K562 (cell line): ENCODE results near the gene SLC26A2. TPM values are rescaled to one million over a fixed set of nuclear protein-coding genes. Genes with fewer than 3 reads are reported as not detected.

Experiments
- BCL6 ChIP-seq: fragments of 250-450 bp; sonication (Bioruptor Pico); IDR thresholded peaks from 2 replicates; pipeline ENCODE4 v1.4.0; 2020
- CC2D1A ChIP-seq: fragments of 450-650 bp; IDR thresholded peaks from 2 replicates; pipeline ENCODE4 v1.6.1; 2017; ENCODE audit warnings: mild to moderate bottlenecking
- CREB1 ChIP-seq, 2 experiments: sonication (generic) in 1 of 2; formaldehyde crosslinking in 1 of 2; IDR thresholded peaks; 2 replicates each; pipeline versions ENCODE4 v1.6.1 to v1.8.0; 2012 to 2022; ENCODE audit warnings: inconsistent platforms in 1 of 2, mild to moderate bottlenecking in 1 of 2, missing genetic modification reagents in 1 of 2, moderate library complexity in 1 of 2
- CREBBP ChIP-seq: IDR thresholded peaks from one replicate; pipeline ENCODE4 v1.6.1; 2012; ENCODE audit warnings: low read depth, mild to moderate bottlenecking, control low read depth, inconsistent platforms, low read length
- FOXP4 ChIP-seq: sonication (generic); formaldehyde crosslinking; IDR thresholded peaks from 2 replicates; pipeline ENCODE4 v1.8.0; 2022; ENCODE audit warnings: mild to moderate bottlenecking, missing genetic modification reagents, borderline replicate concordance
- HDAC6 ChIP-seq: IDR thresholded peaks from 2 replicates; pipeline ENCODE4 v1.6.1; 2012; ENCODE audit warnings: low read depth, mild to moderate bottlenecking, control low read depth, inconsistent platforms, low read length, moderate library complexity
- PBX2 ChIP-seq, 2 experiments: IDR thresholded peaks in 1 of 2; conservative IDR thresholded peaks in 1 of 2; 2 replicates each; pipeline ENCODE4 v1.6.1; 2016; ENCODE audit warnings: low read depth in 2 of 2, mild to moderate bottlenecking in 1 of 2, missing compliant biosample characterization in 1 of 2, missing genetic modification characterization in 1 of 2, moderate library complexity in 1 of 2
- SFPQ ChIP-seq: fragments of 200-400 bp; formaldehyde crosslinking; IDR thresholded peaks from 2 replicates; pipeline ENCODE4 v1.6.1; 2017; ENCODE audit warnings: mild to moderate bottlenecking, low read depth, low read length, moderate library complexity
- SNRNP70 ChIP-seq: fragments of 200-400 bp; formaldehyde crosslinking; optimal IDR thresholded peaks from 2 replicates; pipeline ENCODE3; 2017; ENCODE audit warnings: low read depth, low read length
- THAP12 ChIP-seq: fragments of 250-450 bp; sonication (Bioruptor Pico); IDR thresholded peaks from 2 replicates; pipeline ENCODE4 v1.9.0; 2021; ENCODE audit warnings: mild to moderate bottlenecking, inconsistent platforms
- TRIM25 ChIP-seq: fragments of 450-650 bp; IDR thresholded peaks from 2 replicates; pipeline ENCODE4 v1.7.0; 2016; ENCODE audit warnings: borderline replicate concordance
- ZNF133 ChIP-seq: fragments of 250-450 bp; sonication (Bioruptor Pico); IDR thresholded peaks from 2 replicates; pipeline ENCODE4 v1.4.0; 2020; ENCODE audit warnings: mild to moderate bottlenecking
- ZNF184 ChIP-seq: sonication (generic); formaldehyde crosslinking; IDR thresholded peaks from 2 replicates; pipeline ENCODE4 v1.5.0; 2020; ENCODE audit warnings: missing genetic modification reagents
- ZNF707 ChIP-seq: fragments of 250-450 bp; sonication (Bioruptor Pico); conservative IDR thresholded peaks from 2 replicates; pipeline ENCODE4 v1.8.0; 2022; ENCODE audit warnings: inconsistent platforms, mild to moderate bottlenecking, moderate library complexity
- ZNF780A ChIP-seq: fragments of 250-450 bp; sonication (Bioruptor Pico); IDR thresholded peaks from 2 replicates; pipeline ENCODE4 v1.5.0; 2021; ENCODE audit warnings: mild to moderate bottlenecking
- polyA plus RNA-seq, 8 experiments: library from polyadenylated mRNA; depleted of rRNA in 4 of 8; stranded (reverse) in 5 of 8; unstranded in 3 of 8; fragments of >200 nt; fragmentation: Nextera tagmentation in 2 of 8; fragmentation: Illumina TruSeq in 1 of 8; extraction: Ambion mirVana in 2 of 8; extraction: Trizol in 1 of 8; gene quantifications; 2 replicates each; pipeline versions ENCODE4 v1.2.1 to v1.2.3, GENCODE V29; 2011 to 2014; ENCODE audit warnings: inconsistent platforms in 1 of 8, missing spikeins in 1 of 8
- total RNA-seq, 7 experiments: library from RNA; depleted of rRNA in 6 of 7; stranded (reverse); fragments of >200 nt in 6 of 7; fragmentation: Illumina TruSeq in 2 of 7; extraction: Trizol in 2 of 7; gene quantifications; 2 replicates each; pipeline versions ENCODE4 v1.2.1 to v1.2.3, GENCODE V29; 2011 to 2021; ENCODE audit warnings: low replicate concordance in 1 of 7

Gene SLC26A2
- total and polyA plus RNA-seq, 9 of the 15 experiments (the other 6 are each of a cell fraction or from before 2014, with no cell fraction given): 1.1 to 6.3 (median 3.6) TPM

- TF ChIP-seq HDAC6: no peak
- TF ChIP-seq PBX2 (CRISPR knock-in tag; IDR thresholded peaks at IDR 0.05; ENCODE audit: low read depth): no peak
- TF ChIP-seq PBX2 (tag; conservative IDR thresholded peaks at IDR 0.05; ENCODE audit: low read depth): no peak
- TF ChIP-seq ZNF133 (CRISPR knock-in tag): 0 out of 2 replicates have a peak, but pooled peaks have one; percentile 12
- no peak for TF ChIP-seq TRIM25
- no peak for TF ChIP-seq ZNF184 (CRISPR knock-in tag)
- TF ChIP-seq BCL6 (CRISPR knock-in tag): no peak
- peak; percentile 46; the same call in 1 of the 2 replicates for TF ChIP-seq FOXP4 (CRISPR knock-in tag)
- no peak for TF ChIP-seq ZNF707 (CRISPR knock-in tag)
- peak; percentile 82 for TF ChIP-seq THAP12 (CRISPR knock-in tag)
- TF ChIP-seq CC2D1A: peak; percentile 43; the same call in 1 of the 2 replicates
- no peak for TF ChIP-seq ZNF780A (CRISPR knock-in tag)
- no peak for TF ChIP-seq CREBBP
- no peak for TF ChIP-seq SNRNP70
- no peak for TF ChIP-seq SFPQ
- TF ChIP-seq CREB1 (IDR thresholded peaks at IDR 0.05): peak; percentile 95
- TF ChIP-seq CREB1 (CRISPR knock-in tag; IDR thresholded peaks at IDR 0.05): peak; percentile 95
These were observed 39.9 kb downstream of the SLC26A2 start, which contains the start of the genes HMGXB3 and TIGD6 (continued) for GRCh38 chr5:150000256-150000989.
